ENCODE data around the gene PYY. TPM values are rescaled to one million over a fixed set of nuclear protein-coding genes. Genes with fewer than 3 reads are reported as not detected.
"Not testable (repeated sequence)": the region's sequence is repeated elsewhere in the genome, so short reads cannot be mapped to it uniquely, and the experiment has no call there.

The PYY gene
- total RNA-seq, result not detected

- intact Hi-C loops (cut with DNase I), result no loop called here
- DNase-seq (ENCODE audit: low spot score) (no peak), ATAC-seq (no peak)
Observed at GRCh38 chr17:43953746-43954145, at the start of gene PYY. Gene PYY (minus strand): TSS chr17:43953940. CDS start chr17:43953483, 457 bp downstream.

- intact Hi-C loops (cut with DNase I), result no loop called here
- DNase-seq (ENCODE audit: low spot score) (no peak), ATAC-seq (no peak)
Observed at GRCh38 chr17:44002141-44002848, 48.6 kb upstream of the PYY start.

- ATAC-seq, result no peak
- DNase-seq (ENCODE audit: low spot score), result no peak
- intact Hi-C loops (cut with DNase I), result no loop called here
Observed at GRCh38 chr17:44001461-44001920, 47.8 kb upstream of the PYY start.

- intact Hi-C loops (cut with DNase I), result no loop called here
- ATAC-seq, result no peak
- no peak for DNase-seq (ENCODE audit: low spot score)
Observed at GRCh38 chr17:44000871-44001460, 47.2 kb upstream of the PYY start.

DNA sequence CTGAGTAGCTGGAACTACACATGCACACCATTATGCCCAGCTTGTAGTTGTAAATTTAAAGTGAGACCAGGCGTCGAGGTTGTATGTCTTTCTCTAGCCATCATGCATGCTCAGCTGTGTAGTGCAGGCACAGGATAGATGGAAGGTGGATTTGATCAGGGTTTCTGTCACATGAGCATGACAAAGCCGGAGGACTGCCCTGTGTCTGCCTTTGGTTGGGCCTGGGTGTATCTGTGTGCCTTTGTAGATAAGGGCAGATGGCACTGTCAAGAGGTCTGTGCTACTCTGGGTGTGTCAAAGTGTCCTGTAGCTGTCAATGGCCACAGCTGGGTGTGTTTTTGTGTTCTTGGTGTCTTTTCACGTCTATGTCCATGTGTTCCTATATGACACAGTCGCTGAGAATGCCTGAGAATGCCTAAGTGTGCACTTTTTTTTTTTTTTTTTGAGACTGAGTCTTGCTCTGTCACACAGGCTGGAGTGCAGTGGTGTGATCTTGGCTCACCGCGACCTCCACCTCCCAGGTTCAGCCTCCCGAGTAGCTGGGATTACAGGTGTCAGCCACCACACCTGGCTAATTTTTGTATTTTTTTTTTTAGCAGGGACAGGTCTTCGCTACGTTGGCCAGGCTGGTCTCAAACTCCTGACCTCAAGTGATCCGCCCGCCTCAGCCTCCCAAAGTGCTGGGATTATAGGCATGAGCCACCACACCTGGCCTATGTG lies 46.6 kb upstream of the PYY start:
- no peak for ATAC-seq
- intact Hi-C loops (cut with DNase I), result no loop called here

GRCh38 chr17:43999024-43999423 lies 45.3 kb upstream of the PYY start:
- intact Hi-C loops (cut with DNase I), result no loop called here
- no peak for DNase-seq (ENCODE audit: low spot score)
- ATAC-seq, result no peak

More for the DNA sequence above, 46.6 kb upstream of the PYY start:
- DNase-seq (ENCODE audit: low spot score), result no peak

DNA sequence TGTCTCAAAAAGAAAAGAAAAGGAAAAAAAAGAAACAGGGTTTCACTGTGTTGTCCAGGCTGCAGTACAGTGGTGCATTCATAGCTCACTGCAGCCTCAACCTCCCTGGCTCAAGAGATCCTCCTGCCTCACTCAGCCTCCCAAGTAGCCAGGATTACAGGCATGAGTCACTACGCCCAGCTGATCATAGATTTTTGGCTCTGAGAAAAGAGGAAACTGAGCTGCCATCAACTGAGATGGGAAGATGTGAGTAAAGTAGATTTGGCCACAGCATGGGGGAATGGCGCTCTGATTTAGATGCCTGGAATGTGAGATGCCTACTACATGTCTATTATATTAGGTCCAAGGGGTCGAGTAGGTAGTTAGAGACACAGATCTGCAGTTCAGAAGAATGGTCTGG lies 44.8 kb upstream of the PYY start:
- DNase-seq (ENCODE audit: low spot score) (no peak), ATAC-seq (no peak)
- intact Hi-C loops (cut with DNase I), result no loop called here

GRCh38 chr17:43997180-43997579 lies 43.4 kb upstream of the PYY start:
- DNase-seq (ENCODE audit: low spot score); intact Hi-C loops (cut with DNase I); ATAC-seq: not testable (repeated sequence)

DNA sequence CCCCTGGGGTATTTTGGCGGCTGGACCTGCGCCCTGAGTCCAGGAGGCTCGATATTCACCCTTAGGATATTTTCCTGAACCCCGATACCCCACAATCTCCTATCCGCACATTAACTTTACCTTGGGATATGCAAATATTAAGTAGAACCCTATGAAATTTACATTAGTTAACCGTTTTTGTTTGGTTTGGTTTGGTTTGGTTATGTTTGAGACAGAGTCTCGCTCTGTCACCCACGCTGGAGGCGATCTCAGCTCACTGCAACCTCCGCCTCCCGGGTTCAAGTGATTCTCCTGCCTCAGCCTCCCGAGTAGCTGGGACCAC lies 41.4 kb upstream of the PYY start:
- ATAC-seq, result no peak
- DNase-seq (ENCODE audit: low spot score), result no peak
- intact Hi-C loops (cut with DNase I), result no loop called here

GRCh38 chr17:43994272-43995149 lies 40.8 kb upstream of the PYY start:
- intact Hi-C loops (cut with DNase I), result loop anchor here (5.0 kb wide), 1 partner anchor 52 kb away; the partner anchor contains the start of gene PPY
- DNase-seq (ENCODE audit: low spot score) (peak; percentile 74), ATAC-seq (peak; percentile 82)

GRCh38 chr17:43992641-43993040 lies 38.9 kb upstream of the PYY start:
- ATAC-seq (no peak), DNase-seq (ENCODE audit: low spot score) (no peak)
- intact Hi-C loops (cut with DNase I), result loop anchor here (5.0 kb wide), 1 partner anchor 50 kb away; the partner anchor contains the start of gene PPY

DNA sequence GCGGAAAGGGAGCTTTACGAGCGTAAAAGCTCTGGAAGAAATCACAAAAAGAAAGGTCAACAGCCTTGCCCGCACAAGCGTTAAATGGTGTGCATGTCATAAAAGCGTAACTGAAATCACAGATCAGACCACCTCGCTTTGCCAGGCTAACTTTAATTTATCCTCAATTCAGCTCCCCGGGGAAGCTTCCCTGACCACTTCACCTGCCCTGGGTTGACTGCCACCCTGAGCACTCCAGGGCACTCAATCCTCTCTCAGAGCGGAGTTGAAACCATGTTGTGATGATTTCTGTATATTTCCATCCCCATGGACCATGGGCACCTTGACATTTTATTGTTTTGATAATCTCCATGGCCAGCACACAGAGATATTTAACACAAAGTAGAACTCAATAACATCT lies 34.6 kb upstream of the PYY start:
- no peak for ATAC-seq
- intact Hi-C loops (cut with DNase I), result no loop called here
- DNase-seq (ENCODE audit: low spot score), result no peak

DNA sequence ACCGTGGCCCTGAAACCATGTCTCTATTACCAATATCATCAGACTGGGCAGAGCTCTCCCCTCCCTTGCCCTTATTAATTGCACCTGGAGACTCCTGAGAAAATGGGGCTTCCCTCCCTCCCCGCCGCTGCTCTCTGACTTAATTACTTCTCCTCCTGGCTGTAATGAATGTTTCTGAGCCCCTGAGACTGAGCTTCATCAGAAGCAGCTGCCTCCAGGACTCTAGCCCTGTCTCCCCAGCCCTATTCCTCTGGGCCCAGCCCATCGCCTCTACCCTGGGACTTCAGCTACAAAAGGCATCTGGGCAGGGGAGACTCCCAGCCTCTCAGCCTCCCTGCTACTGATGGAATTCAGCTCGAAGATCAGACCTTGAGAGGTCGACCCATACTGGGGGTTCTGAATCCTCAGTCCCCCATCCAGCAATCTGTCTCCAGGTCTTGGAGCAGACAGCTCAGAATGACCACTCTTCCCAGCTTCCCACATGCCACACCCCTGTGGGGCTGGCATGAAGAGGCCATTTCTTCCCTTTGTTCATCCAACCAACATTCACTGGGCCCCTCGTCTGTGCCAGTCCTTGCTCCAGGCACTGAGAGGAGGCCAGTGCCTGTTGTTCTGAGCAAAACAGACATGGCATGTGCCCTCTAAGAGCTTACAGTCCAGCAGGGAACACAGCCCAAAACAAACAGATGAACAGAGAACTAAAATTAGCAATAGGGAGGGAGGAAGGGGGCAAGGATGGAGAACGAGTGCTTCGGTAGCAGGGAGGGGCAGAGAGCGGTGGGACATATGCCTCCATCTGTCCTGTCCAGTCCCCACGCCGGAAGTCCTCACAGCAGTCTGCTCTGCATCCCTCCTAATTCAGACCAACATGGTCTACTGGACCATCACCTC lies 33.6 kb upstream of the PYY start:
- no peak for ATAC-seq

GRCh38 chr17:43986225-43986981 lies 32.7 kb upstream of the PYY start:
- DNase-seq (ENCODE audit: low spot score) (no peak), ATAC-seq (no peak)
- intact Hi-C loops (cut with DNase I), result no loop called here

More for the DNA sequence above, 33.6 kb upstream of the PYY start:
- DNase-seq (ENCODE audit: low spot score), result no peak
- intact Hi-C loops (cut with DNase I), result no loop called here

- intact Hi-C loops (cut with DNase I), result no loop called here
- DNase-seq (ENCODE audit: low spot score), result no peak
- ATAC-seq, result no peak
Observed at GRCh38 chr17:43984521-43984920, 30.8 kb upstream of the PYY start.

DNA sequence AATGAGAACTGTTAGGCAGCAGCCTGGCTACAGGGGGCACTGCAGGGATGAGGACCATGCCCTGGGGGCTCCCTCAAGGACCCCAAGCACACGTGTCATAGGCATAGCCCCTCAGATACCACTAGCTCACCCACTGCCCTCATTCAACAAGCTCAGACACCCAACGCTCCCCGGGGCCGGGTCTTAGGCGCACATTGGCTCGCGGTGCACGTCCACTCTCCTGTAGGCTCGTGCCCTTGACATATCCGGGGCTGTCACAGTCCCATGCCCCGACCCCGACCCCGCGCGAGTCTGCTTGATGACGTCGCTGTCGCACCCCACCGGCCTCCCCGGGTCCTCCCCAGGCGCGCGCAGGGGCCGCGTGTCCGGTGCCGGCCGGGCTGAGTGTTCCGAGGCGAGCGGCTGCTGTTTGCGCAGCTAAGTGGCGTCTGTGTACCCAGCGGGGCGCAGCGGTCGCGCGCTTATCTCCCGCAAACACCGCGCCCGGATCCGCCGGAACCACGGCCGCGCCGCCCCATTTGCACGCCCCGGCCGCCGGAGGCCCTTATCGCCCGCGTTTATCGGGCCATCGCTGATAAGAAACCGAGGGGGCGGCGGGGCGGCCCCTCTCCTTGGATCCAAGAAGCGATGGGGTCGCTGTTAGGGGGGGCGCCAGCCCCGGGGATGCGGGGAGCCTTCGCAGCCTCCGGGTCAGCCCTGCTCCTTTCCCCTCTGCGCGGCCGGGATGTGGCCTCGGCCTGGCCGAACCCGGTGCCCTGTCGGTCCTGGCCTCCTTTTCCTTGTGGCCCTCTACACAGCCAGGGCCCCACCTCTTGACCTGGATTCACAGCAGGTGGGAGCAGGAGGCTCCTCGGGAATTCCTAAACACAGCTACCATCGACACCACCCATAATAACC lies 30.0 kb upstream of the PYY start:
- no peak for DNase-seq (ENCODE audit: low spot score)
- intact Hi-C loops (cut with DNase I), result no loop called here
- peak; percentile 39 for ATAC-seq

DNA sequence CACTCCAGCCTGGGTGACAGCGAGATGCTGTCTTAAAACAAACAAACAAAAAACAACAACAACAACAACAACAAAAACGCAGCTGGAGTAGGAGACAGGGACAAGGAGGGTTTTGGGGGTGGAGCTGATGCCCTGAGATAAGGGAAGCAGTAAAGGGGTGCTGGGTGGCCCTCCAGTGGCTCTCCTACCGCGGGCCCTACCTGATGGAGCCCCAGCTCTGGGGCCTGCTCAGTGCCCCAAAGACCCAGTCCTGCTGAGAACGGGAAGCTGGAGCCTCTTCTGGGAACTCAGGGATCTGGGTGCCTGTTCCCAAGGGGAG lies 29.4 kb upstream of the PYY start:
- DNase-seq (ENCODE audit: low spot score), result no peak
- ATAC-seq, result no peak
- intact Hi-C loops (cut with DNase I), result no loop called here
